Mucosa of descending colon (tissue), 3 donors: ENCODE measurements around the gene NECAP2. TPM values are rescaled to one million over a fixed set of nuclear protein-coding genes. Genes with fewer than 3 reads are reported as not detected.

Experiments used
- ATAC-seq: fragments of 200-7000 bp; cut with Tn5 transposase; one replicate; pipeline ENCODE4 v1.9.1; 2020; ENCODE audit warnings: mild to moderate bottlenecking, moderate library complexity
- DNase-seq, 3 donors: peaks; one replicate each; pipeline ENCODE4 v3.0.0-alpha.2; 2020
- H3K36me3 ChIP-seq: fragments of 200-600 bp; one replicate; pipeline ENCODE4 v1.8.0; 2021; ENCODE audit warnings: low read depth, mild to moderate bottlenecking
- H3K4me1 ChIP-seq: fragments of 200-600 bp; one replicate; pipeline ENCODE4 v1.8.0; 2021; ENCODE audit warnings: low read depth, mild to moderate bottlenecking
- H3K4me3 ChIP-seq: fragments of 200-600 bp; one replicate; pipeline ENCODE4 v1.8.0; 2021; ENCODE audit warnings: mild to moderate bottlenecking
- H3K9me3 ChIP-seq: fragments of 200-600 bp; one replicate; pipeline ENCODE4 v1.8.0; 2021; ENCODE audit warnings: mild to moderate bottlenecking
- CTCF ChIP-seq: fragments of 200-600 bp; IDR thresholded peaks from one replicate; pipeline ENCODE4 v1.8.0; 2022; ENCODE audit warnings: antibody characterized with exemption, mild to moderate bottlenecking
- intact Hi-C, 2 donors: fragments of 100-400 bp; cut with DNase I in 1 of 2; cut with micrococcal nuclease in 1 of 2; formaldehyde crosslinking; loops; one replicate each; pipeline versions ENCODE4 v1.11.0 to v1.11.1; 2022; cut with DNase I, micrococcal nuclease
- total RNA-seq, 3 donors: library from RNA; stranded (reverse); fragmentation: NEBNext Ultra II Directional in 2 of 3; extraction: Animal tissue kit (Norgen Biotek cat#: 25700) in 2 of 3; gene quantifications; one replicate each; pipeline versions ENCODE4 v1.2.1 to v1.2.4, GENCODE V29; 2021 to 2023
- donor health status: DM: no; HTN: no; CAD: no; lungs with moderate emphysema.
- donor health status: DM: no; HTN: no; CAD: no.
- donor health status: DM: no; HTN: yes; CAD: no.

The NECAP2 gene
- total RNA-seq, 3 donors from 2014 or later, result 34.4 to 50.9 (median 43.8) TPM

GRCh38 chr1:16420424-16421118 lies 20.0 kb upstream of the NECAP2 start:
- TF ChIP-seq CTCF, result no peak
- H3K4me1 ChIP-seq, result no peaks in the 10 kb centered on the region
- no peaks in the 10 kb centered on the region for H3K36me3 ChIP-seq
- DNase-seq (peak in 1 of 3 donors; percentile 8), ATAC-seq (peak; percentile 86)
- H3K4me3 ChIP-seq, result no peak overlapping the region
- intact Hi-C loops, result no loop called here
- H3K9me3 ChIP-seq, result no peaks in the 10 kb centered on the region

GRCh38 chr1:16421201-16421600 lies 19.3 kb upstream of the NECAP2 start:
- ATAC-seq, result peak; percentile 48
- no peak overlapping the region for H3K4me3 ChIP-seq

GRCh38 chr1:16422041-16422440 lies 18.5 kb upstream of the NECAP2 start:
- TF ChIP-seq CTCF, result no peak
- Histone ChIP-seq H3K4me1 (no peaks in the 10 kb centered on the region), H3K36me3 (no peaks in the 10 kb centered on the region), H3K4me3 (no peak overlapping the region), H3K9me3 (no peaks in the 10 kb centered on the region)
- intact Hi-C loops, result no loop called here
- DNase-seq (no peak), ATAC-seq (no peak)

More at GRCh38 chr1:16421201-16421600, 19.3 kb upstream of the NECAP2 start:
- TF ChIP-seq CTCF, result no peak
- H3K4me1 ChIP-seq, result no peaks in the 10 kb centered on the region
- DNase-seq, result no peak
- H3K9me3 ChIP-seq, result no peaks in the 10 kb centered on the region
- intact Hi-C loops, result no loop called here
- H3K36me3 ChIP-seq, result no peaks in the 10 kb centered on the region

- Histone ChIP-seq H3K4me1 (no peaks in the 10 kb centered on the region), H3K4me3 (no peak overlapping the region), H3K36me3 (no peaks in the 10 kb centered on the region), H3K9me3 (no peaks in the 10 kb centered on the region)
- intact Hi-C loops, result no loop called here
- DNase-seq (no peak), ATAC-seq (no peak)
- no peak for TF ChIP-seq CTCF
Measured at GRCh38 chr1:16425125-16426025, 15.1 kb upstream of the NECAP2 start.

GRCh38 chr1:16430606-16431005 lies 9.9 kb upstream of the NECAP2 start:
- ATAC-seq (no peak), DNase-seq (no peak)
- Histone ChIP-seq H3K9me3 (no peaks in the 10 kb centered on the region), H3K4me1 (no peaks in the 10 kb centered on the region), H3K4me3 (no peak overlapping the region), H3K36me3 (no peaks in the 10 kb centered on the region)
- intact Hi-C loops, result no loop called here
- TF ChIP-seq CTCF, result no peak
